HCT116 (cell line): ENCODE data around the gene KCNK16. TPM values are rescaled to one million over a fixed set of nuclear protein-coding genes. Genes with fewer than 3 reads are reported as not detected.

Experiments used
- ATAC-seq: fragments of 200-7000 bp; cut with Tn5 transposase; 2 replicates; pipeline ENCODE4 v1.9.1; 2020; ENCODE audit warnings: mild to moderate bottlenecking, moderate library complexity
- BruUV-seq: library from RNA; stranded (reverse); fragments of 400-500 nt; replicated peaks from 2 replicates; lab custom pipeline; 2021; lab: Mats Ljungman, UMichigan
- CTCF ChIA-PET: fragments of 300-600 bp; sonication (Branson Sonifier 250); formaldehyde crosslinking; loops from one replicate; lab custom pipeline; 2021; ENCODE audit warnings: antibody characterized with exemption; lab: Charles Lee
- POLR2A ChIA-PET: fragments of 300-600, 350-600 bp; sonication (Branson Sonifier 250); formaldehyde crosslinking; loops from one replicate; lab custom pipeline; 2021; ENCODE audit warnings: antibody characterized with exemption; lab: Charles Lee
- RAD21 ChIA-PET, 2 experiments: fragments of 300-600 bp; sonication (Branson Sonifier 250); formaldehyde crosslinking; loops; one replicate each; lab custom pipeline; 2023; ENCODE audit warnings: low total read pairs in 2 of 2; ENCODE audit not compliant: uncharacterized antibody in 2 of 2, unreplicated experiment in 2 of 2, low non-redundant PET in 1 of 2; lab: Charles Lee
- DNase-seq: peaks from one replicate; pipeline ENCODE4 v3.0.0-alpha.2; 2010; ENCODE audit warnings: low read depth, low spot score
- H2AFZ ChIP-seq: fragments of 200-600 bp; shearing (Covaris generic), sonication (generic); 2 replicates; pipeline ENCODE4 v1.6.1; 2017; ENCODE audit warnings: low read depth, mixed run types, mixed read lengths, antibody characterized with exemption, low read length; ENCODE audit not compliant: poor library complexity, severe bottlenecking
- H3K27ac ChIP-seq: 2 replicates; pipeline ENCODE4 v1.5.1; 2012; ENCODE audit warnings: low read depth, low read length
- H3K27me3 ChIP-seq: fragments of 200-600 bp; sonication (generic); 2 replicates; pipeline ENCODE4 v1.6.1; 2016; ENCODE audit warnings: mixed run types, low read length, mixed read lengths; ENCODE audit not compliant: insufficient read depth
- H3K36me3 ChIP-seq, 2 experiments: fragments of 200-500 bp in 1 of 2; fragments of 200-600 bp in 1 of 2; sonication (Bioruptor generic) in 1 of 2; sonication (generic) in 1 of 2; 2 replicates each; pipeline versions ENCODE4 v1.5.1 to v1.6.1; 2014 to 2016; ENCODE audit warnings: low read length in 2 of 2, inconsistent platforms in 1 of 2, mixed read lengths in 1 of 2, mixed run types in 1 of 2; ENCODE audit not compliant: insufficient read depth in 2 of 2, control insufficient read depth in 1 of 2
- H3K4me1 ChIP-seq, 2 experiments: fragments of 200-600 bp in 1 of 2; sonication (generic) in 1 of 2; 2 replicates each; pipeline versions ENCODE4 v1.5.1 to v1.6.1; 2012 to 2017; ENCODE audit warnings: low read length in 2 of 2, inconsistent platforms in 1 of 2, mild to moderate bottlenecking in 1 of 2, mixed read lengths in 1 of 2, mixed run types in 1 of 2, moderate library complexity in 1 of 2; ENCODE audit not compliant: insufficient read depth in 2 of 2, control insufficient read depth in 1 of 2
- H3K4me2 ChIP-seq: fragments of 200-600 bp; sonication (generic); 2 replicates; pipeline ENCODE4 v1.6.1; 2017; ENCODE audit warnings: mixed run types, low read length, mixed read lengths
- H3K4me3 ChIP-seq, 2 experiments: fragments of 200-600 bp in 1 of 2; sonication (generic) in 1 of 2; replicated peaks in 1 of 2; 2 replicates each; pipeline ENCODE4 v1.5.1; 2011 to 2016; ENCODE audit warnings: low read length in 2 of 2, control low read depth in 1 of 2, low read depth in 1 of 2, mild to moderate bottlenecking in 1 of 2, mixed read lengths in 1 of 2, mixed run types in 1 of 2
- H3K79me2 ChIP-seq: fragments of 200-600 bp; sonication (generic); 2 replicates; pipeline ENCODE4 v1.6.1; 2017; ENCODE audit warnings: mild to moderate bottlenecking, mixed run types, low read length, moderate library complexity, mixed read lengths; ENCODE audit not compliant: insufficient read depth
- H3K9ac ChIP-seq: fragments of 200-600 bp; sonication (generic); 2 replicates; pipeline ENCODE4 v1.6.1; 2016; ENCODE audit warnings: low read length, mixed read lengths
- H3K9me2 ChIP-seq: fragments of 200-600 bp; sonication (generic), shearing (Covaris generic); 2 replicates; pipeline ENCODE4 v1.6.1; 2017; ENCODE audit warnings: mixed run types, mild to moderate bottlenecking, moderate library complexity; ENCODE audit not compliant: insufficient read depth
- H3K9me3 ChIP-seq, 2 experiments: fragments of 200-500 bp in 1 of 2; fragments of 200-600 bp in 1 of 2; sonication (Bioruptor generic) in 1 of 2; sonication (generic) in 1 of 2; 2 replicates each; pipeline ENCODE4 v1.6.1; 2014 to 2017; ENCODE audit warnings: low read length in 2 of 2, mixed read lengths in 2 of 2, inconsistent platforms in 1 of 2, low read depth in 1 of 2, mild to moderate bottlenecking in 1 of 2, mixed run types in 1 of 2, moderate library complexity in 1 of 2; ENCODE audit not compliant: control insufficient read depth in 1 of 2, insufficient read depth in 1 of 2
- H4K20me1 ChIP-seq: fragments of 200-600 bp; sonication (generic), shearing (Covaris generic); 2 replicates; pipeline ENCODE4 v1.6.1; 2017; ENCODE audit warnings: mixed run types, mild to moderate bottlenecking, moderate library complexity; ENCODE audit not compliant: insufficient read depth
- CEBPB ChIP-seq: IDR thresholded peaks from 2 replicates; pipeline ENCODE4 v1.6.1; 2012; ENCODE audit warnings: low read depth
- EGR1 ChIP-seq: IDR thresholded peaks from 2 replicates; pipeline ENCODE4 v1.6.1; 2012; ENCODE audit warnings: low read depth
- ELF1 ChIP-seq: IDR thresholded peaks from 2 replicates; pipeline ENCODE4 v1.6.1; 2012; ENCODE audit warnings: low read depth, borderline replicate concordance
- EZH2 ChIP-seq: fragments of 200-600 bp; sonication (generic); IDR thresholded peaks from 2 replicates; pipeline ENCODE4 v1.6.1; 2017; ENCODE audit warnings: antibody characterized with exemption, mixed run types
- EZH2phosphoT487 ChIP-seq: fragments of 200-600 bp; IDR thresholded peaks from 2 replicates; pipeline ENCODE4 v1.6.1; 2018; ENCODE audit warnings: antibody characterized with exemption, borderline replicate concordance
- FOSL1 ChIP-seq: IDR thresholded peaks from 2 replicates; pipeline ENCODE4 v1.6.1; 2012; ENCODE audit warnings: low read depth
- POLR2AphosphoS5 ChIP-seq: IDR thresholded peaks from 2 replicates; pipeline ENCODE4 v1.6.1; 2011; ENCODE audit warnings: mild to moderate bottlenecking, low read depth, low read length, moderate library complexity
- SIN3A ChIP-seq: IDR thresholded peaks from 2 replicates; pipeline ENCODE4 v1.6.1; 2012; ENCODE audit warnings: low read depth
- SP1 ChIP-seq: IDR thresholded peaks from 2 replicates; pipeline ENCODE4 v1.6.1; 2012; ENCODE audit warnings: low read depth
- YY1 ChIP-seq: IDR thresholded peaks from 2 replicates; pipeline ENCODE4 v1.6.1; 2011; ENCODE audit warnings: low read length, low read depth, moderate library complexity, mild to moderate bottlenecking; ENCODE audit not compliant: insufficient replicate concordance; ENCODE audit errors: extremely low read depth
- ZFX ChIP-seq: fragments of 450-650 bp; IDR thresholded peaks from 2 replicates; pipeline ENCODE4 v1.6.1; 2017
- ZNF274 ChIP-seq: fragments of 200-500 bp; sonication (Bioruptor generic); IDR thresholded peaks from 2 replicates; pipeline ENCODE4 v1.6.1; 2014; ENCODE audit warnings: mild to moderate bottlenecking, low read depth, low read length, inconsistent platforms
- intact Hi-C: fragments of 100-400 bp; cut with micrococcal nuclease; formaldehyde crosslinking; loops from 2 replicates; pipeline ENCODE4 v1.10.0; 2022
- total RNA-seq: library from RNA; stranded (reverse); gene quantifications from one replicate; pipeline ENCODE4 v1.2.1, GENCODE V29; 2021; ENCODE audit not compliant: unreplicated experiment
- TF ChIP-seq, protein P1 (sequence below), 3 experiments: fragments of 200-600 bp in 1 of 3; sonication (generic) in 1 of 3; IDR thresholded peaks in 2 of 3; conservative IDR thresholded peaks in 1 of 3; 2 replicates each; pipeline ENCODE4 v1.5.1; 2012 to 2017; ENCODE audit warnings: low read depth in 2 of 3, low read length in 2 of 3, antibody characterized with exemption in 1 of 3, borderline replicate concordance in 1 of 3, control low read depth in 1 of 3, mild to moderate bottlenecking in 1 of 3, mixed read lengths in 1 of 3, mixed run types in 1 of 3, moderate library complexity in 1 of 3; ENCODE audit not compliant: insufficient read depth in 1 of 3
- TF ChIP-seq, protein P2 (sequence below): IDR thresholded peaks from 2 replicates; pipeline ENCODE4 v1.6.1; 2012
- TF ChIP-seq, protein P3 (sequence below): IDR thresholded peaks from 2 replicates; pipeline ENCODE4 v1.6.1; 2012; ENCODE audit warnings: low read depth
- TF ChIP-seq, protein P4 (sequence below): IDR thresholded peaks from 2 replicates; pipeline ENCODE4 v1.6.1; 2011; ENCODE audit warnings: mild to moderate bottlenecking, low read length, moderate library complexity; ENCODE audit not compliant: insufficient replicate concordance; ENCODE audit errors: extremely low read depth

KCNK16 gene
- total RNA-seq, 1 experiment from 2014 or later: not detected

DNA sequence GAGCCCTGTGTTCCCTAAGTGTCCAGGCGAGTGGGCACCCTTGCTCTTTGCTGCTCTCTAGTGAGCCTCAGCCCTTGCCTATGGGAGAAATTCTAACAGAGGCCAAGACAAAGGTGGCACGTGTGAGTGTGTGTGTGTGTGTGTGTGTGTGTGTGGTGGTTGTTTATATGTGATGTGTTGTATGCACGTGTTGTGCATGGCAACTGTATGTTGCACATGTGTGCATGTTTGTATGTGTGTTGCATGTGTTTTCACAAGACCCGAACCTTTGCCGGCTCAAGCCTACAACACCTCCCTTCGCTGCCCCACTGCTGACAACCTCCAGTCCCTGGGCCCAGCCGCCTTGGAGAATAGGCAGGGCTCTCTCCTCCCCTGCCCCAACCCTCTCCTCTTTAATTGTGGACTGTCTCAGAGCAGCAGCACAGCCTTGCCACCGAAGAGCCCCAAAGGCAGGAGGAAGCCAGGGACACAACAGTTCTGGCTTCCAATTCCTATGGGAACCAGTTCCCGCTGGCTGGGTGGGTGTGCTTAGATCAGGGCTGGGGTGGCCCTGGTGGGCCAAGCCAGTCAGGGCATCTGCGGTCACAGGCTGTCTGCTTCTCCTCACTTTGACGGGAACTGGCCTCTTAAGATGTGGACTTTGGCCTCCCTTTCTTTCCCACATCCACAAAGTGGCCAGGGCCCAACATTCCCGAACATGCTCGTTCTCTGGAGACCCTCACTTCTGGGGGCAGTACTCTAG, 2.7 kb downstream of the KCNK16 start:
- no peak for DNase-seq
- no peak overlapping the region for H2AFZ ChIP-seq
- POLR2A ChIA-PET: no interaction called here
- H3K9ac ChIP-seq: no peak overlapping the region
- H3K36me3 ChIP-seq: no peaks in the 10 kb centered on the region
- no TSS peak for BruUV-seq
- H3K9me2 ChIP-seq: no peaks in the 10 kb centered on the region
- no peak overlapping the region for H3K4me2 ChIP-seq
- CTCF ChIA-PET: no interaction called here
- no peaks in the 10 kb centered on the region for H3K4me1 ChIP-seq
- ATAC-seq: no peak
- intact Hi-C loops: no loop called here
- H3K27me3 ChIP-seq: peaks cover 25% of the 10 kb centered on the region; the same call in 1 of the 2 replicates
- RAD21 ChIA-PET: no interaction called here
- H3K9me3 ChIP-seq: no peaks in the 10 kb centered on the region
- no peaks in the 10 kb centered on the region for H4K20me1 ChIP-seq
- H3K79me2 ChIP-seq: no peaks in the 10 kb centered on the region
- TF ChIP-seq SP1: no peak
- no peak for TF ChIP-seq ZNF274
- TF ChIP-seq EZH2: no peak
- no peak for TF ChIP-seq CEBPB
- no peak for TF ChIP-seq FOSL1
- TF ChIP-seq ELF1: no peak
- no peak for TF ChIP-seq ZFX
- no peak for TF ChIP-seq POLR2AphosphoS5
- TF ChIP-seq, protein P1, sequence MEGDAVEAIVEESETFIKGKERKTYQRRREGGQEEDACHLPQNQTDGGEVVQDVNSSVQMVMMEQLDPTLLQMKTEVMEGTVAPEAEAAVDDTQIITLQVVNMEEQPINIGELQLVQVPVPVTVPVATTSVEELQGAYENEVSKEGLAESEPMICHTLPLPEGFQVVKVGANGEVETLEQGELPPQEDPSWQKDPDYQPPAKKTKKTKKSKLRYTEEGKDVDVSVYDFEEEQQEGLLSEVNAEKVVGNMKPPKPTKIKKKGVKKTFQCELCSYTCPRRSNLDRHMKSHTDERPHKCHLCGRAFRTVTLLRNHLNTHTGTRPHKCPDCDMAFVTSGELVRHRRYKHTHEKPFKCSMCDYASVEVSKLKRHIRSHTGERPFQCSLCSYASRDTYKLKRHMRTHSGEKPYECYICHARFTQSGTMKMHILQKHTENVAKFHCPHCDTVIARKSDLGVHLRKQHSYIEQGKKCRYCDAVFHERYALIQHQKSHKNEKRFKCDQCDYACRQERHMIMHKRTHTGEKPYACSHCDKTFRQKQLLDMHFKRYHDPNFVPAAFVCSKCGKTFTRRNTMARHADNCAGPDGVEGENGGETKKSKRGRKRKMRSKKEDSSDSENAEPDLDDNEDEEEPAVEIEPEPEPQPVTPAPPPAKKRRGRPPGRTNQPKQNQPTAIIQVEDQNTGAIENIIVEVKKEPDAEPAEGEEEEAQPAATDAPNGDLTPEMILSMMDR (IDR thresholded peaks at IDR 0.05 in 2 of 3, conservative IDR thresholded peaks at IDR 0.05 in 1 of 3; ENCODE audit: borderline replicate concordance in 1 of 3, insufficient read depth in 1 of 3, low read depth in 2 of 3, low read length in 2 of 3): no peak
- TF ChIP-seq EGR1: no peak
- TF ChIP-seq, protein P2, sequence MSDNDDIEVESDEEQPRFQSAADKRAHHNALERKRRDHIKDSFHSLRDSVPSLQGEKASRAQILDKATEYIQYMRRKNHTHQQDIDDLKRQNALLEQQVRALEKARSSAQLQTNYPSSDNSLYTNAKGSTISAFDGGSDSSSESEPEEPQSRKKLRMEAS: no peak
- TF ChIP-seq, protein P3, sequence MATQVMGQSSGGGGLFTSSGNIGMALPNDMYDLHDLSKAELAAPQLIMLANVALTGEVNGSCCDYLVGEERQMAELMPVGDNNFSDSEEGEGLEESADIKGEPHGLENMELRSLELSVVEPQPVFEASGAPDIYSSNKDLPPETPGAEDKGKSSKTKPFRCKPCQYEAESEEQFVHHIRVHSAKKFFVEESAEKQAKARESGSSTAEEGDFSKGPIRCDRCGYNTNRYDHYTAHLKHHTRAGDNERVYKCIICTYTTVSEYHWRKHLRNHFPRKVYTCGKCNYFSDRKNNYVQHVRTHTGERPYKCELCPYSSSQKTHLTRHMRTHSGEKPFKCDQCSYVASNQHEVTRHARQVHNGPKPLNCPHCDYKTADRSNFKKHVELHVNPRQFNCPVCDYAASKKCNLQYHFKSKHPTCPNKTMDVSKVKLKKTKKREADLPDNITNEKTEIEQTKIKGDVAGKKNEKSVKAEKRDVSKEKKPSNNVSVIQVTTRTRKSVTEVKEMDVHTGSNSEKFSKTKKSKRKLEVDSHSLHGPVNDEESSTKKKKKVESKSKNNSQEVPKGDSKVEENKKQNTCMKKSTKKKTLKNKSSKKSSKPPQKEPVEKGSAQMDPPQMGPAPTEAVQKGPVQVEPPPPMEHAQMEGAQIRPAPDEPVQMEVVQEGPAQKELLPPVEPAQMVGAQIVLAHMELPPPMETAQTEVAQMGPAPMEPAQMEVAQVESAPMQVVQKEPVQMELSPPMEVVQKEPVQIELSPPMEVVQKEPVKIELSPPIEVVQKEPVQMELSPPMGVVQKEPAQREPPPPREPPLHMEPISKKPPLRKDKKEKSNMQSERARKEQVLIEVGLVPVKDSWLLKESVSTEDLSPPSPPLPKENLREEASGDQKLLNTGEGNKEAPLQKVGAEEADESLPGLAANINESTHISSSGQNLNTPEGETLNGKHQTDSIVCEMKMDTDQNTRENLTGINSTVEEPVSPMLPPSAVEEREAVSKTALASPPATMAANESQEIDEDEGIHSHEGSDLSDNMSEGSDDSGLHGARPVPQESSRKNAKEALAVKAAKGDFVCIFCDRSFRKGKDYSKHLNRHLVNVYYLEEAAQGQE: no peak
- TF ChIP-seq, protein P4, sequence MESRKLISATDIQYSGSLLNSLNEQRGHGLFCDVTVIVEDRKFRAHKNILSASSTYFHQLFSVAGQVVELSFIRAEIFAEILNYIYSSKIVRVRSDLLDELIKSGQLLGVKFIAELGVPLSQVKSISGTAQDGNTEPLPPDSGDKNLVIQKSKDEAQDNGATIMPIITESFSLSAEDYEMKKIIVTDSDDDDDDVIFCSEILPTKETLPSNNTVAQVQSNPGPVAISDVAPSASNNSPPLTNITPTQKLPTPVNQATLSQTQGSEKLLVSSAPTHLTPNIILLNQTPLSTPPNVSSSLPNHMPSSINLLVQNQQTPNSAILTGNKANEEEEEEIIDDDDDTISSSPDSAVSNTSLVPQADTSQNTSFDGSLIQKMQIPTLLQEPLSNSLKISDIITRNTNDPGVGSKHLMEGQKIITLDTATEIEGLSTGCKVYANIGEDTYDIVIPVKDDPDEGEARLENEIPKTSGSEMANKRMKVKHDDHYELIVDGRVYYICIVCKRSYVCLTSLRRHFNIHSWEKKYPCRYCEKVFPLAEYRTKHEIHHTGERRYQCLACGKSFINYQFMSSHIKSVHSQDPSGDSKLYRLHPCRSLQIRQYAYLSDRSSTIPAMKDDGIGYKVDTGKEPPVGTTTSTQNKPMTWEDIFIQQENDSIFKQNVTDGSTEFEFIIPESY: no peak
- no peak for TF ChIP-seq YY1
- no peak for TF ChIP-seq EZH2phosphoT487
- TF ChIP-seq SIN3A: no peak
- H3K4me3 ChIP-seq: no peak overlapping the region
- no peak overlapping the region for H3K27ac ChIP-seq
